Measurements from ENCODE around the gene DCLRE1A.

- TF ChIP-seq, protein P1, sequence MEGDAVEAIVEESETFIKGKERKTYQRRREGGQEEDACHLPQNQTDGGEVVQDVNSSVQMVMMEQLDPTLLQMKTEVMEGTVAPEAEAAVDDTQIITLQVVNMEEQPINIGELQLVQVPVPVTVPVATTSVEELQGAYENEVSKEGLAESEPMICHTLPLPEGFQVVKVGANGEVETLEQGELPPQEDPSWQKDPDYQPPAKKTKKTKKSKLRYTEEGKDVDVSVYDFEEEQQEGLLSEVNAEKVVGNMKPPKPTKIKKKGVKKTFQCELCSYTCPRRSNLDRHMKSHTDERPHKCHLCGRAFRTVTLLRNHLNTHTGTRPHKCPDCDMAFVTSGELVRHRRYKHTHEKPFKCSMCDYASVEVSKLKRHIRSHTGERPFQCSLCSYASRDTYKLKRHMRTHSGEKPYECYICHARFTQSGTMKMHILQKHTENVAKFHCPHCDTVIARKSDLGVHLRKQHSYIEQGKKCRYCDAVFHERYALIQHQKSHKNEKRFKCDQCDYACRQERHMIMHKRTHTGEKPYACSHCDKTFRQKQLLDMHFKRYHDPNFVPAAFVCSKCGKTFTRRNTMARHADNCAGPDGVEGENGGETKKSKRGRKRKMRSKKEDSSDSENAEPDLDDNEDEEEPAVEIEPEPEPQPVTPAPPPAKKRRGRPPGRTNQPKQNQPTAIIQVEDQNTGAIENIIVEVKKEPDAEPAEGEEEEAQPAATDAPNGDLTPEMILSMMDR (IDR thresholded peaks at IDR 0.05): no peak
- no peak for TF ChIP-seq POLR2A (IDR thresholded peaks at IDR 0.05)
These were observed 3.9 kb downstream of the DCLRE1A start for GRCh38 chr10:113849946-113850345.

Data from tibial nerve (tissue), 3 donors.